Tibial nerve (tissue), 3 donors: ENCODE measurements around the gene CFAP44.

Experiments
- EP300 ChIP-seq, 2 donors: sonication (generic); formaldehyde crosslinking; IDR thresholded peaks; one replicate each; pipeline ENCODE4 v1.6.1; 2017; ENCODE audit warnings: antibody characterized with exemption in 2 of 2, mild to moderate bottlenecking in 1 of 2
- POLR2A ChIP-seq, 2 donors: fragments of 450-650 bp; IDR thresholded peaks; one replicate each; pipeline ENCODE4 v1.6.1; 2017; ENCODE audit warnings: antibody characterized with exemption in 2 of 2, mild to moderate bottlenecking in 2 of 2, moderate library complexity in 2 of 2

GRCh38 chr3:113454630-113455029, 13.3 kb upstream of the CFAP44 start:
- TF ChIP-seq POLR2A (IDR thresholded peaks at IDR 0.05) = no peak
- no peak for TF ChIP-seq EP300 (IDR thresholded peaks at IDR 0.05)
